Progenitor cell of endocrine pancreas (in vitro differentiated cells): ENCODE measurements around the gene CHD5. TPM values are rescaled to one million over a fixed set of nuclear protein-coding genes. Genes with fewer than 3 reads are reported as not detected.

ENCODE experiments used
- DNase-seq: peaks from one replicate; pipeline ENCODE4 v3.0.0; 2021; ENCODE audit warnings: low spot score; ENCODE audit not compliant: unreplicated experiment
- H3K27ac Mint-ChIP-seq: 2 replicates; pipeline ENCODE4 v1.8.0; 2021; ENCODE audit warnings: mild to moderate bottlenecking, moderate library complexity, mixed read lengths
- H3K27me3 Mint-ChIP-seq: 2 replicates; pipeline ENCODE4 v1.8.0; 2021; ENCODE audit warnings: mixed read lengths
- H3K36me3 Mint-ChIP-seq: 2 replicates; pipeline ENCODE4 v1.8.0; 2022; ENCODE audit warnings: mixed read lengths; ENCODE audit not compliant: insufficient read depth
- H3K4me1 Mint-ChIP-seq: 2 replicates; pipeline ENCODE4 v1.8.0; 2021; ENCODE audit warnings: low read depth, mixed read lengths
- H3K4me3 Mint-ChIP-seq: 2 replicates; pipeline ENCODE4 v1.8.0; 2021; ENCODE audit warnings: low read depth, mild to moderate bottlenecking, moderate library complexity, mixed read lengths
- H3K9me3 Mint-ChIP-seq: 2 replicates; pipeline ENCODE4 v1.8.0; 2021; ENCODE audit warnings: low read depth, mixed read lengths
- CTCF ChIP-seq: fragments of 200-600 bp; sonication (generic); IDR thresholded peaks from one replicate; pipeline ENCODE4 v1.5.0; 2021; ENCODE audit warnings: antibody characterized with exemption, mild to moderate bottlenecking; ENCODE audit not compliant: unreplicated experiment
- total RNA-seq: library from RNA; stranded (reverse); gene quantifications from 2 replicates; pipeline ENCODE4 v1.2.1, GENCODE V29; 2021

Gene CHD5
- total RNA-seq, 1 donor from 2014 or later = 0.77 TPM

- no peak overlapping the region for H3K27ac Mint-ChIP-seq
- TF ChIP-seq CTCF = no peak
- H3K27me3 Mint-ChIP-seq = peaks cover 2% of the 10 kb centered on the region
- H3K4me3 Mint-ChIP-seq = no peak overlapping the region
- no peaks in the 10 kb centered on the region for H3K36me3 Mint-ChIP-seq
- H3K9me3 Mint-ChIP-seq = no peaks in the 10 kb centered on the region
- no peak for DNase-seq
- no peaks in the 10 kb centered on the region for H3K4me1 Mint-ChIP-seq
Observed at GRCh38 chr1:6101826-6102531, 78.1 kb downstream of the CHD5 start.

GRCh38 chr1:6100861-6101783 is 79.0 kb downstream of the CHD5 start:
- no peak for TF ChIP-seq CTCF
- Mint-ChIP-seq H3K27ac (no peak overlapping the region), H3K9me3 (no peaks in the 10 kb centered on the region)

GRCh38 chr1:6099787-6100765 is 80.0 kb downstream of the CHD5 start:
- H3K27ac Mint-ChIP-seq = no peak overlapping the region
- no peaks in the 10 kb centered on the region for H3K9me3 Mint-ChIP-seq
- DNase-seq = no peak
- H3K4me1 Mint-ChIP-seq = no peaks in the 10 kb centered on the region
- peaks cover 2% of the 10 kb centered on the region for H3K27me3 Mint-ChIP-seq
- no peak overlapping the region for H3K4me3 Mint-ChIP-seq
- TF ChIP-seq CTCF = no peak
- H3K36me3 Mint-ChIP-seq = no peaks in the 10 kb centered on the region

More at GRCh38 chr1:6100861-6101783, 79.0 kb downstream of the CHD5 start:
- DNase-seq = no peak
- Mint-ChIP-seq H3K4me3 (no peak overlapping the region), H3K27me3 (peaks cover 2% of the 10 kb centered on the region), H3K36me3 (no peaks in the 10 kb centered on the region), H3K4me1 (no peaks in the 10 kb centered on the region)

- no peaks in the 10 kb centered on the region for H3K27me3 Mint-ChIP-seq
- H3K9me3 Mint-ChIP-seq = no peaks in the 10 kb centered on the region
- no peaks in the 10 kb centered on the region for H3K4me1 Mint-ChIP-seq
- no peak overlapping the region for H3K27ac Mint-ChIP-seq
- no peaks in the 10 kb centered on the region for H3K36me3 Mint-ChIP-seq
- no peak for TF ChIP-seq CTCF
- DNase-seq = no peak
- H3K4me3 Mint-ChIP-seq = no peak overlapping the region
Observed at GRCh38 chr1:6099297-6099696, 80.8 kb downstream of the CHD5 start.
